ENCODE data around the gene CD55.

- no peak for TF ChIP-seq FOXP1 (CRISPR knock-in tag; IDR thresholded peaks at IDR 0.05; ENCODE audit: borderline replicate concordance)
- no peak for TF ChIP-seq CTCF (IDR thresholded peaks at IDR 0.05)
- no peak for TF ChIP-seq ATF1 (CRISPR knock-in tag; IDR thresholded peaks at IDR 0.05)
- no peak for TF ChIP-seq CREB1 (CRISPR knock-in tag; IDR thresholded peaks at IDR 0.05)
- TF ChIP-seq TCF7 (CRISPR knock-in tag; IDR thresholded peaks at IDR 0.05; ENCODE audit: low read depth): no peak
- no peak for TF ChIP-seq USF1 (CRISPR knock-in tag; IDR thresholded peaks at IDR 0.05)
- no peak for TF ChIP-seq IRF2 (CRISPR knock-in tag; IDR thresholded peaks at IDR 0.05; ENCODE audit: borderline replicate concordance, low read depth)
- no peak for TF ChIP-seq ZBTB21 (CRISPR knock-in tag; IDR thresholded peaks at IDR 0.05; ENCODE audit: borderline replicate concordance)
- no peak for TF ChIP-seq JUN (CRISPR knock-in tag; IDR thresholded peaks at IDR 0.05)
- TF ChIP-seq MYBL2 (CRISPR knock-in tag; IDR thresholded peaks at IDR 0.05): no peak
- TF ChIP-seq SP1 (CRISPR knock-in tag; conservative IDR thresholded peaks at IDR 0.05): no peak
Observed at GRCh38 chr1:207329469-207329868, 8.0 kb downstream of the CD55 start.

Measured in WTC11 (cell line).